Activated CD4-positive, CD25-positive, alpha-beta regulatory T cell treated with anti-CD3 and anti-CD28 coated beads, Interleukin-2, amount 50 U/mL, for 16 hours (primary cell): ENCODE results near the gene EPHA1.
"Not testable (repeated sequence)": the region's sequence is repeated elsewhere in the genome, so short reads cannot be mapped to it uniquely, and the experiment has no call there.

Source experiments
- DNase-seq: peaks from one replicate; pipeline ENCODE4 v3.0.0-alpha.2; 2020; ENCODE audit warnings: low read depth, low spot score

Gene EPHA1

DNA sequence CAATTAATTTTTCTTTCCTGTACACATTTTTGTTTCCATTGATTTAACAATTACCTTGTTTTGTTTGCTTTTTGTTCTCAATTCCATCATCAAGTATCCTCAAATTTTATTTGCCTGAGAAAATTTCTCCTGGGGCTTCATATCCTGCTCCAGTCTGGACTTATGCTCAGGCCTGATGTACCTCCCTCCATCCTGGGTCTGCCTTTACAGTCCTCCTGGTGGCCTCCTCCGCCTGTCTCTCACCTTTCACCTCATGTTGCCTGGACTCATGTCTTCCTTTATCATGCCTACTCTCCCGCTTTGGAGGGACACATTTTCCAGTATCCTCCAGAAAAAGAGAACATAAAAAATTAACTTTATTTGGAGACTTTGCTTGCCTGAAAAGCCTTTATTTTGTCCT lies 22.5 kb upstream of the EPHA1 start:
- DNase-seq, result no peak

DNA sequence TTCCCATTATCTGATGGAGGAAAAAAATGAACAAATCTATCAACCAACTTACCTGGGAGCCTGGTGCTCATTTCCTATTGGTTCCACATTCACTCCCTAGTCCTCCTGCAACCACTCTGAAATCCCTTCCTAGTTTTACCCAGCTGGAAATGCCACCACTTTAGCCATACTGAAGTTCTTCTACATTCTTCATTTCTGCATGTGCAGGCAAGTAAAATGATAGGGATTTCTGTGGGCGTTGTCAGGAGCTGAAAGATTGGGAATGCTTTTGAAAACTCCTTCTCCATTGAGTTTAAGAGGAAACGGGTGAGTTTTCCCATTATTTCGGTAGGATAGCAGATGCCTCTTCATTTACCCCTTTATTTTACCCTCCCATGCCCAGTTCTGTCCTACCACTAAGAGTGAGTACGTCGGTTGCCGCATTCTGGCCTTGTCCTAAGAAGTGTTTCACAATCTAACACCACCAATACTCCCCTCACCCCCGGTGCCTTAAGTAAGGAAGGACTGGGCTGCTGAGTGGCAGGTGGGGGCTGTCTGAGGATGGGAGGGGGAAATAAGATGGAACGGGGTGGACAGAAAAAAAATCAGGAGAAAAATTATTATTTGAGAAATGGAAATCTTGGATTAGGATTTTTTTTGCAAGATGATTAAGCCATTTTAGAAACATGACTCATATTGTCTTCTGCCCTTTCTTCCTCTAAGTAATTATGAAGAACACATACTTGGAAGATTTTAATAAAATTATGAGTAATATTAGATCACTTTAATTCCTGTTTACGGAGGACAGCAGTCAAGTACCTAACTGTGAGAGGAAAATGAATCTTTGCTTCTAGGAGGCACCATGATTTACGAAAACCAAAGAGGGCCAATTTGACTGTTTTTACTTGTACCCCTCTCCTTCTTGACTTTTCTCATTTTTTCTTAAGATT lies 21.4 kb upstream of the EPHA1 start:
- DNase-seq, result no peak

- no peak for DNase-seq
Observed at GRCh38 chr7:143426479-143427142, 18.0 kb upstream of the EPHA1 start.

- DNase-seq, result not testable (repeated sequence)
Observed at GRCh38 chr7:143424476-143424875, 15.8 kb upstream of the EPHA1 start.

DNA sequence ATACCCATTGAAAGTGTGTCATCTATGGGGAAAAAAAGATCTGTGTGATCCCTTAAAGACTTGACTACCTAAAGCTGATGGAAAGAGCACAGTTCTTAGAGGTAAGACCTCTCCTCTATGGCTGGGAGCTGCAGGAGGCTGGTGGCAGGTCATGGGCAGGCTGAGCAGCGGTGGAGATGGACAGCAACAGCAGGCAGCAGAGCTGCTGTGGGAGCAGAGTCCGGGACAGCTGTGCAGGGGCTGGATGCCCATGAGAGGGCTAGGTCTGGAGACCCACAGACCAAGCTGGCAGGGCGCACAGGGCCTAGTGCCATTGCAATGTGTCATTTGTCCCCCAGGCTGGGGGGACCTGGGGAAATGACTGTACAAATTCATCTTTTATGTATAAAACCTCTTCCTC lies 13.4 kb upstream of the EPHA1 start:
- DNase-seq, result no peak

- DNase-seq, result not testable (repeated sequence)
Observed at GRCh38 chr7:143420624-143421023, 12.0 kb upstream of the EPHA1 start.

DNA sequence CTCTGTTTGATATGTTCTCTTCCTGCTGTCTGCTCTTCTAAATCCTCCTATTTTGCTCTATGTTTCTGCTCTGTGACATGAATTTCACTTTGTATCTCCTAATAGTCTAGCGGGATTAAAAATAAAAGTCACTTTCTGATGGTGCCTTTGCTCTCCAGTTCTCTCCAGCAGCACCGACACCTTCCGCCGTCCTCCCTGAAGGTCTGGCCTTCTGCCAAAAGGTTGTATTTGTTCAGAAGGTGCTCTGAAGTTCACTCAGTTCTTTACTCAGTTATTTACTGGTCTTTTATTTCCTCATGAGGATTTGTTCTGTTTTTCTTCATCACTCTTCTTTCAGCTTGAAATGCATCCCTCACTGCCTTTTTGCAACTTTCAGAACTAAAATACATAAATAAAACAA lies 11.2 kb upstream of the EPHA1 start:
- no peak for DNase-seq

DNA sequence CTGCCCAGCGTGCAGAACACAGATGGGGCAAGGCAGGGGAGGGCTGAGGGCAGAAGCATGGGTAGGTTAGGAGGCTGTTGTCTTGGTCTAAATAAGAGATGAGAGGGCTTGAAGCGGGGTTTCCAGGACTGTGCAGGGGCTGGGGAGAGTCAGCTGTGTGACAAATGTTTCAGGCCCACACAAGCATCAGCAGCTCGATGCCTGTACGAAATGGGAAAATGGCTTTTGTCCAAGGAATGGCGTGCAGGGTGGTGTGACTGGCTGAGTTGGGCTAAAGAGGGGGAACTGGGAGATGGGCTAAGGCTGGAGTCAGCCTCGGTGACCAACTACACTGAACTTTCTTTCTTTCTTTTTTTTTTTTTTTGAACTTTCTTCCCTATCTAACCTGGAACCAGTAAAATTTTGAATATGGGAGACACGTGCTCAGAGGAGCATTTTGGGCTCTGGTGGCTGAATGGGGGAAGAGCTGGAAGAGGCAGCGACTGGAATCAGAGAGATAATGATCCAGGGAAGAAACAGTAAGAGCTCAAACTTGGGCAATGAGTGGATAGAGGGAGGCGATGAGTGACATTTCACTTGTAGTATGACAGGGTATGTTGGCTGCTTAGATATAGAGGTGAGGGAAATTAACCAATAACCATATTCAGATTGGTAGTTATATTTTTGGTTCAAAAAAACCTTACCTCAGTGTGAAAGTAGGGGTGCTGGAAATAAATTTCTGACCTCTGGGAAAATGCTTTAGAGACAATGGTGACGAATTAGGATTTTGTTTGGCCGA lies 10.2 kb upstream of the EPHA1 start:
- DNase-seq, result no peak

GRCh38 chr7:143417734-143418383 lies 9.2 kb upstream of the EPHA1 start:
- DNase-seq, result no peak

DNA sequence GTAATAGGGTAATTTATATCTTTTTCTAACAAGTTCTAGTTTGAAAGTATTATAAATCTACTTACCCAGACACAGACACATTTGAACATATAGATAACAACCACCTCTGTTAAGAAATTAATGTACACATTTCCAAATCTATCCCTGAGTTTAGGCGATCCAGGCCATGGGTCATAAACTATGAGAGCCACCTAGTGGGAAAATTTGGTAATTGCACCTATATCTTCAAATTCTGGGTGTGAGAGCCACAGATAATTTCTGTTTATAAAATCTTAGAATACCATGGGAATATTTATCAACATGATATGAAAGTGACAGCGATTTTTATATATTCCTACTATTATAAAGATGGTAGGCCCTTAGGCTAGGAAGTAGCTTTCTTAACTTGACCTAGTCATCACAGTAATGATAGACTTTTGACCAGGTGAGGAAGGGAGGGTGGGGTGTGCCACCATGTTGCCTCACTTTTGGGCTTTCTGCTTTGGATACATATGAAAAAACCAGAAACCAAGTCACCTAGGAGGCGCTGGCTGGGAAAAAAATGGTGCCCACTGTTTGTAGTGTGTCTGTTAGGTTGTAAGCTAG lies 8.0 kb upstream of the EPHA1 start:
- no peak for DNase-seq

GRCh38 chr7:143415742-143416397 lies 7.2 kb upstream of the EPHA1 start:
- no peak for DNase-seq

DNA sequence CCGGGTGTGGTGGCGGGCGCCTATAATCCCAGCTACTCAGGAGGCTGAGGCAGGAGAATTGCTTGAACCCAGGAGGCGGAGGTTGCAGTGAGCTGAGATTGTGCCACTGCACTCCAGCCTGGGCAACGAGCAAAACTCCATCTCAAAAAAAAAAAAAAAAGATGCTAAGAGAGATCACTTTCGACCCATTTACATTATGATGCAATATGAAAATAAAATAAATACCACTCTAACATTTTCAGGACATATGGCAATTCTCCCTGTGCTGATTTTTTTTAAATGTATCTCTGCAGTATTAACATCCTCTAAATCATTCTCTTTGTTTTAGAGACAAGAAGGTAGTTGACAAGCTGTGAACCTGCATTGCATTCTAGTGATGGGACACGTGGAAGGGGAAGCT lies 6.6 kb upstream of the EPHA1 start:
- DNase-seq, result not testable (repeated sequence)

- DNase-seq, result no peak
Observed at GRCh38 chr7:143413123-143413522, 4.5 kb upstream of the EPHA1 start.

DNA sequence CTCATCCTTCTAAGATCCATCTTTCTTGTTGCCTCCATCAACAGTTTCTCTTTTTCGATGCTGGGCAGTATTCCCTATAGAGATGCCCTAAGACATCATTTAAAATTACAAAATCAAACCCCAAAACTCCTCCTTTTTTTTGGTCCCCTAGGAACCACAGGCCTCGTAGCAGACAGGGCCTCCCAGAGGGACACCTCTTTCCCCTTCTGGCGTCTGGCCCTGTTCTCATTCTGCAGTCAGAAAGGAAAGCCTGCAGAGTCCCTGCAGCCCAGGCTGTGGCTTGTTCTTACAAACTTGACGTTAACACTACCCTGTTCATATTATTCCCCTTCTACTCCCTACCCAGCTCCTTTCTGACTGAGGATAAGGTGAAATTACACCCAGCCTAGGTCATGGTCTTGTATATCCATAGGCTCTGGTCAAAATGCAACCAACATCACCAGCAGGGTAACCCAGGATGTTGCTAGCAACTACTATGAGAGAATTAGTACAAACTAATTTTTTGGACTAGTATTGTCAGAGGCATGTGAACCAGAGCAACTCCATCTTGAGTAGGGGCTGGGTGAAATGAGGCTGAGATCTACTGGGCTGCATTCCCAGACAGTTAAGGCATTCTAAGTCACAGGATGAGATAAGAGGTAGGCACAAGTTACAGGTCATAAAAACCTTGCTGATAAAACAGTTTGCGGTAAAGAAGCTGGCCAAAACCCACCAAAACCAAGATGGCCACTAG lies 3.5 kb upstream of the EPHA1 start:
- DNase-seq, result no peak

DNA sequence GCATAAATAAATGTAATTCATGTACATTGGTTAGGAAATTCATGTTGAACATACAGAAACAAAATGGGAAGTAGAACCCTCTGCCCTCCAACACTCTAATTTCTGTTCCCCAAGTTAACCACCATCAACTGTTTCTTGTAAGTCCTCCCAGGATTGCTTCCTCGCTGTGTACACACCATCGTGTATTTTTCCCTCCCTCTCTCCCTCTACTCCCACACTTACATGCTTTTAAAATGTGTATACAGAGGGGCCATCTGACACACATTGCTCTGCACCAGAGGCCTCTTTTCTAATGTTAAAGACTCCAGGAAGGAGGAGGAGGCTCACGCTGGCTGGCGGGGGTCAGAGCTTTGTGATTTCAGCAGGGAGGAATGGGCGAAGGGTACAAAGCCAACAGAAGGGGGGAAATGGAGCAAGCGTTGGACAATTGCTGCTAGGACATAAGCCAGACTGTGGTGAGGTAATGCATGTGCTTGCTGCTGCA lies 1.9 kb upstream of the EPHA1 start:
- DNase-seq, result no peak

DNA sequence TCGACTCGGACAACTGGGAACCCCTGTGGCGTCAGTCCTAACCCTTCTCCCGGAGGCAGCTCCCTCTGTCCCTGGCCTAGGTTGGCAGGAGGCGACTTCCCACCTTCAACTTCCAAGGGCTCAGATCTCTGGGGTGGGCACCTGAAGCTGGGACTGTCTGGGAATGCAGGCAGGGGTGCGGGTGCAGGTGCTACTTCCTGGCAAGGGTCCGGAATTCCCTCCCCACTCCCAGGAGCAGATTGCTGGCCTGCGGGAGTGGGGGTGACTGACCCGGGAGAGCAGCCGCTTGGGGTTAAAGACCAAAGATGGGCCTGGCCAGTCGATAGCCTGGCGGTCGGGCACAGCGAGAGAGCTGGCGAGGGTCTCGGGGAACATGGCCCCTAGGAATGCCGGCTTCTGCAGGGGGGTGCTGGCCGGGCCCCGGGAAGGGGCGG lies 387 bp downstream of the EPHA1 start:
- DNase-seq, result no peak

DNA sequence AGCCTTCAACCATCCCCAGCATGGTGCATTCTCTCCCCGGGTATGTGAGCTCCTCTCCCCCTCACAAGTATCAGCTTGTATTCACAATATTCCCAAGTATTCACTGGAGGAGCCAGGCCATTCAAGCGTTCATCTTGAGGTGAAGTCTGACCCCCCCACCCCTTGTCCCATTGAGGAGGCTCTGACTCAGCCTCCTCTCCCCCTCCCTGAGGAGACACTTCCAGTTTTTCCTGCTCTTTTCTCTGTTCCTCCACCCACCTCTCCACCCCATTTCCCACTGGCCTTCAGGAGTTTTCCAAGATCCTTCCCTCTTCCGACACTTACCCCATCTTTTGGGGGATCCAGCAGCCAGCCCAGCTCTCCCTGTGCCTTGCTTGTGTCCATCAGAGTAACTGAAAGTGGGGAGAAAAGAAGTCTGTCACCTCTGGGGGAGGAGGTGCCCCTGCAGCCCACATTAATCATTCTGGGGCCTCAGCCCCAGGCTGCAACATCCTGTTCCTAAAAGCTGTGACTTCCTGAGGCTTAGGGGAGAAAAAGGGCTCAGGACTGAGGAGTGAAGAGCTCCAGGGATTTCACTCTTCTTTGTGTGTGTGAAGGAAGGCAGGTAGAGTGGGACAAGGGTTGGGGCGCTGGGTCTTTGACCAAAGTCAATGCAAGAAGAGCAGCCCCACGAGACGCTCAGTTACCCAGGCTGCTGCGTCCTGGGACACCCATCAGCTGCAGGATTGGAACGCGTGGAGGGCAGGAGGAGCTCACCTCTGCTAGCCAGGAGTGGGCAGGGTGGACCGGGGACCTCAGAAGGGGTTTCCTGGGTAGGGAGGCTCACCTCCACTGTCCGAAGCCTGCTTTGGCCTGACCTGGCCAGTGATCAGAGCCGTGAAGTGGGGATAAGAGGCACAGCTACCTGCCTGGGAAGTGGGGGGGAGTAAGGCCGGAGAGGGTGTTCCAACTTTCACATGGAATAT lies 1.1 kb downstream of the EPHA1 start:
- DNase-seq, result no peak

DNA sequence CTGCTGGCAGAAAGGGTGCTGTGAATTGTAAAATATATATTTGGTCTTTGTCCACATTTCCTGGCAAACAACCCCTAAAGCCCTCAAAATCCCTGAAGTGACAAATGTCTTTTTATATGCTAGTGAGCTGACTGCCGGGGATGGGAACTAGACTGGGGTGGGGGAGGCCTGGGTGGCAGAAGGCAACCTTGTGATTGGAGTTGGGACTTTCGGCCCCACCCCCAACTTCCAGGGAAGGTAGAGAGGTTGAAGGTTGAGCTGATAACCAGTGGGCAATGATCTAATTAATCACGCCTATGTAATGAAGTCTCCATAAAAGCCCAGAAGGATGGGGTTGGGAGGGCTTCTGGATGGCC lies 2.7 kb downstream of the EPHA1 start:
- no peak for DNase-seq
